Measurements from ENCODE around the gene PISD.

The PISD gene

GRCh38 chr22:31613286-31613903 is 48.6 kb downstream of the PISD start:
- no peak for TF ChIP-seq CTCF (IDR thresholded peaks at IDR 0.05; ENCODE audit: low read depth, low read length, missing control alignments)
- no peak for DNase-seq (ENCODE audit: extremely low read depth, low read depth)
- no peak overlapping the region for H3K4me3 ChIP-seq (replicated peaks; ENCODE audit: low read depth, low read length)

GRCh38 chr22:31612891-31613285 is 49.1 kb downstream of the PISD start:
- DNase-seq (ENCODE audit: extremely low read depth, low read depth) = no peak
- no peak for TF ChIP-seq CTCF (IDR thresholded peaks at IDR 0.05; ENCODE audit: low read depth, low read length, missing control alignments)
- H3K4me3 ChIP-seq (replicated peaks; ENCODE audit: low read depth, low read length) = no peak overlapping the region

GRCh38 chr22:31611061-31611760 is 50.8 kb downstream of the PISD start:
- TF ChIP-seq CTCF (IDR thresholded peaks at IDR 0.05; ENCODE audit: low read depth, low read length, missing control alignments) = no peak
- no peak for DNase-seq (ENCODE audit: extremely low read depth, low read depth)
- no peak overlapping the region for H3K4me3 ChIP-seq (replicated peaks; ENCODE audit: low read depth, low read length)

- no peak for TF ChIP-seq CTCF (IDR thresholded peaks at IDR 0.05; ENCODE audit: low read depth, low read length, missing control alignments)
- H3K4me3 ChIP-seq (replicated peaks; ENCODE audit: low read depth, low read length) = no peak overlapping the region
- DNase-seq (ENCODE audit: extremely low read depth, low read depth) = no peak
Observed at GRCh38 chr22:31610611-31611010, 51.4 kb downstream of the PISD start.

GRCh38 chr22:31609716-31610115 is 52.3 kb downstream of the PISD start:
- no peak for DNase-seq (ENCODE audit: extremely low read depth, low read depth)
- H3K4me3 ChIP-seq (replicated peaks; ENCODE audit: low read depth, low read length) = no peak overlapping the region
- no peak for TF ChIP-seq CTCF (IDR thresholded peaks at IDR 0.05; ENCODE audit: low read depth, low read length, missing control alignments)

GRCh38 chr22:31607696-31608095 is 54.3 kb downstream of the PISD start:
- no peak overlapping the region for H3K4me3 ChIP-seq (replicated peaks; ENCODE audit: low read depth, low read length)
- TF ChIP-seq CTCF (IDR thresholded peaks at IDR 0.05; ENCODE audit: low read depth, low read length, missing control alignments) = no peak
- no peak for DNase-seq (ENCODE audit: extremely low read depth, low read depth)

Data from HFF-Myc (cell line).